ENCODE data around the gene TFDP2. TPM values are rescaled to one million over a fixed set of nuclear protein-coding genes. Genes with fewer than 3 reads are reported as not detected.

Gene TFDP2
- total and polyA plus RNA-seq, 2 of the 8 experiments (the other 6 are each of a cell fraction or from before 2014, with no cell fraction given): 41.1 to 119 TPM

GRCh38 chr3:141895731-141896130, 253.6 kb downstream of the TFDP2 start:
- Histone ChIP-seq H3K18ac (ENCODE audit: extremely low read depth, low read length) (no peak overlapping the region), H2BK12ac (ENCODE audit: low read depth, low read length) (no peak overlapping the region), H2AK5ac (ENCODE audit: low read depth, low read length) (no peak overlapping the region), H3K4ac (replicated peaks; ENCODE audit: insufficient read length, low read depth, low read length) (no peak overlapping the region), H3K79me2 (ENCODE audit: control insufficient read depth in 1 of 2, insufficient read depth in 2 of 2, low read length in 2 of 2) (peaks cover 14 to 87% of the 10 kb centered on the region in 2 experiments), H4K8ac (ENCODE audit: extremely low read depth, insufficient read depth, low read length) (no peak overlapping the region), H3K27ac (ENCODE audit: low read depth, low read length) (no peak overlapping the region), H3K4me3 (ENCODE audit: extremely low read depth in 1 of 4, insufficient read depth in 2 of 4, low read depth in 3 of 4, low read length in 4 of 4) (no peak overlapping the region), H3K23ac (ENCODE audit: insufficient read length) (no peak overlapping the region), H4K5ac (ENCODE audit: insufficient read length, low read depth, low read length) (no peak overlapping the region), H2BK20ac (ENCODE audit: low read length) (no peak overlapping the region), H3K27me3 (replicated peaks in 1 of 4; ENCODE audit: control insufficient read depth in 3 of 4, extremely low read depth in 1 of 4, insufficient read depth in 3 of 4, low read length in 3 of 4) (no peaks in the 10 kb centered on the region), H3K4me1 (replicated peaks in 1 of 4; ENCODE audit: control insufficient read depth in 3 of 4, insufficient read depth in 4 of 4, low read length in 3 of 4) (no peaks in the 10 kb centered on the region), H2BK15ac (ENCODE audit: low read length) (no peak overlapping the region), H2BK120ac (replicated peaks; ENCODE audit: low read depth, low read length) (no peak overlapping the region), H3K56ac (replicated peaks; ENCODE audit: insufficient read length, low read depth, low read length) (no peak overlapping the region), H3K79me1 (ENCODE audit: low read depth, low read length) (peaks cover 5% of the 10 kb centered on the region), H4K20me1 (replicated peaks in 1 of 2; ENCODE audit: control insufficient read depth in 1 of 2, insufficient read depth in 2 of 2, low read length in 2 of 2) (peaks cover 0 to 2% of the 10 kb centered on the region in 2 experiments), H3K14ac (ENCODE audit: insufficient read length) (no peak overlapping the region), H2BK5ac (ENCODE audit: low read depth, low read length) (no peak overlapping the region), H3K4me2 (ENCODE audit: insufficient read depth in 1 of 2, low read depth in 2 of 2, low read length in 2 of 2) (no peak overlapping the region), H3K23me2 (ENCODE audit: low read depth, low read length) (no peaks in the 10 kb centered on the region), H3K9ac (replicated peaks in 1 of 4; ENCODE audit: extremely low read depth in 1 of 4, low read depth in 3 of 4, low read length in 3 of 4) (no peak overlapping the region), H3K36me3 (ENCODE audit: control insufficient read depth in 2 of 4, insufficient read depth in 4 of 4, low read length in 3 of 4) (peaks cover 0 to 38% (median 15%) of the 10 kb centered on the region in 4 experiments; a peak in 4 of 8 replicates), H2AFZ (ENCODE audit: low read length) (no peak overlapping the region), H3K9me3 (ENCODE audit: insufficient read depth in 2 of 2, low read depth in 1 of 2, low read length in 1 of 2) (peaks cover 14% of the 10 kb centered on the region in 2 experiments), H4K91ac (replicated peaks; ENCODE audit: insufficient read length, low read length) (no peak overlapping the region)
- FAIRE-seq (no peak), DNase-seq (ENCODE audit: low read depth in 1 of 2, low spot score in 2 of 2) (no peak)
- 96% methylated on average over 3 of the region's 3 CpGs; no CpG with 5 or more reads in 1 of the 2 experiments for WGBS, 2 experiments (ENCODE audit: extremely low coverage in 1 of 2, insufficient coverage in 1 of 2, insufficient read length in 1 of 2, insufficient replicate concordance in 2 of 2, low coverage in 1 of 2, low lambda C conversion rate in 2 of 2, missing lambda C conversion rate in 1 of 2)
- POLR2A ChIA-PET (ENCODE audit: partially characterized antibody): no interaction called here
- CTCF ChIA-PET (ENCODE audit: partially characterized antibody): interaction anchor here (0.7 to 1.7 kb wide), 3 partner anchors 12 to 28 kb away, joined by 3 to 8 read pairs (median 4); no protein-coding TSS in a partner anchor
- no peak for TF ChIP-seq CTBP2 (IDR thresholded peaks at IDR 0.05; ENCODE audit: borderline replicate concordance, insufficient read depth, insufficient read length, low read length)
- no peak for TF ChIP-seq EP300 (IDR thresholded peaks at IDR 0.05; ENCODE audit: borderline replicate concordance in 1 of 2, low read depth in 2 of 2, low read length in 2 of 2)
- no peak for TF ChIP-seq GABPA (IDR thresholded peaks at IDR 0.05; ENCODE audit: borderline replicate concordance, insufficient read depth, low read length)
- no peak for TF ChIP-seq EZH2 (IDR thresholded peaks at IDR 0.05; ENCODE audit: low read depth, low read length, severe bottlenecking)
- TF ChIP-seq HDAC2 (IDR thresholded peaks at IDR 0.05; ENCODE audit: borderline replicate concordance in 1 of 2, low read depth in 2 of 2, low read length in 2 of 2): no peak
- no peak for TF ChIP-seq BACH1 (IDR thresholded peaks at IDR 0.05; ENCODE audit: low read length)
- no peak for TF ChIP-seq RFX5 (IDR thresholded peaks at IDR 0.05; ENCODE audit: borderline replicate concordance, low read depth, low read length)
- TF ChIP-seq JUN (IDR thresholded peaks at IDR 0.05; ENCODE audit: low read depth, low read length): no peak
- no peak for TF ChIP-seq TEAD4 (IDR thresholded peaks at IDR 0.05; ENCODE audit: low read depth, low read length)
- TF ChIP-seq YY1 (IDR thresholded peaks at IDR 0.05; ENCODE audit: low read depth, low read length): no peak
- TF ChIP-seq GTF2F1 (IDR thresholded peaks at IDR 0.05; ENCODE audit: borderline replicate concordance, low read depth, low read length): no peak

Data from H1 (cell line).